Middle frontal gyrus (tissue), 1 donor: ENCODE results near the gene XNDC1N.
A peak's percentile ranks its signal among the peaks of the same experiment; 100 is the strongest.

Experiments
- DNase-seq: peaks from one replicate; pipeline ENCODE4 v3.0.0-alpha.2; 2015; ENCODE audit warnings: low spot score; ENCODE audit errors: extremely low spot score

The XNDC1N gene, protein sequence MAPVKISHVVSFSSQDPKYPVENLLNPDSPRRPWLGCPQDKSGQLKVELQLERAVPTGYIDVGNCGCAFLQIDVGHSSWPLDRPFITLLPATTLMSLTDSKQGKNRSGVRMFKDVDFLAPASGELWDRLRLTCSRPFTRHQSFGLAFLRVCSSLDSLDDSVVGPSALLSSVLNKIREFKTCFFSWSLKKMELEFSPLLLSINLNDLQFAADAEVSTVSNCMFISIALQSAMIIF

DNA sequence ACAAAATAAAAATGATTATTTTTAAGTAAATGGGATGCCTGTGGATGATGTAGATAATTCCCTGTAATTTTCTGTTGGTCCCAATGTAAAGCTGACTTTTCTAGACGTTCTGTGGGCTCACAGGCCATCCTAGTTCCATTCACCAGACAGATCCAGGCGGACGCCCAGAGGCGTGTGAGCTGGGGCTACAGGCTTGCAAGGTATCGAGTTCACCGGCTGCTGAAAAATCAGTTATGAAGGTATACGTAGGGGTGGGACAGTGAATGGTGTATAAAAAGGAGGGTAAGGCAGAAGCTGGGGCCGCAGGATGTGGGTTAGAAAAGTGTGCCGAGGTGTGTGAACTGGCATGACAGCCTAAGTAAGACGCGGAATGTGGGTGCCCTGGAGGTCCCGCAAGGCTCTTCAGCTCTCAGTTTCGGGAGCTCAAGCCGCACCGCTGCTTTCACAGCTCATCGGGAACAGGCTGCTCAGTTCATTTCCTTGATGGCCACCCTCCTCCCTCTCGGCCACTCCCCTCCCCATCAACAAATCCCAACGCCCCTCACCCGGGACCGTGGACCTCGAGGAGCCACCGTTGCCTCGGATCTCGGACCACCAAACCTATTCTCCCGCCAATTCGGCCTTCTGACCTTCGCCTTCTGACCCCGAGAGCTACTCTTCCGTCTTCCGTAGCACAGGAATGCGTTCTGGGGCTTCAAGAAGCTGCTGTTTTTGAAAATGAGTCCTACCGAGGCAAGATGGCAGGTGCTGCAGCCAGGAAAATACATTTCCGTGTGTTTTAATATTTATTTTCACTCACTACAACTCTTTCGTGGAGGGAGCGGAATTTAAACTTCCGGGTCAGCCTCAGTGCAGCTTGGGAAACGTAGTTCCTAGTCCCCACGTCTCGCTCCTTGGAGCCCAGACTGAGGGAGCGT is at the start of gene XNDC1N:
TSS of gene XNDC1N (minus strand) at position 775 of the 917 bp plus-strand sequence. CDS start 5,241 bp downstream, outside the sequence.
- DNase-seq: no peak

DNA sequence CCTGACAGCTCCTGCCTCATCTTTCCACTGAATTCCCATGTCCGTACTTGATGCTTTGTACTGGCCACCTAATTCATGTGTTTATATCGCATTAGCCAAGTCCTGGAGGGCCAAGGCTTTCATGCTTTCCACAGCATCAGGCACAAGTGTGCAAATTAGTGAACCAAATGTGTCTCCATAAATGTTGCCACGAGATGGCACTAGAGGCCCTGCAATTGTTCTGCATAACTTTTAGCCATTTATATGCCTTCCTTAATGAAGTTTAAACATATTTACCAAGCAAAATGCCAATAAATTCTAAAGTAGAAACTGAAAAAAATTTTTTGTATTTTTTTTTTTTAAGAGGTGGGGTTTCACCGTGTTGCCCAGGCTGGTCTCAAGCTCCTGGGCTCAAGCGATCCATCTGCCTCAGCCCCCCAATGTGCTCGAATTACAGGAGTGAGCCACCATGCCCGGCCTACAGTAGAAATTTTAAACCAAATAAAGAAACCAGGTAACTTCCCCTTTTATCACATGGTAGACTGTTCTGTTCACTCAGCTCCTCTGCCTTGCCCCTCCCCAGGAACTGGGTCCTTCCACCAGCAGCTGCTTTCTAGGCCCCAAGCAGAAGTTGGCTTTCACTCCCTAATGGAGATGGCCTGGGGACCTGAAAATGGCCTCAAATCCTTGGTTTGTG is 49.5 kb upstream of the XNDC1N start:
- peak; percentile 64 for DNase-seq

DNA sequence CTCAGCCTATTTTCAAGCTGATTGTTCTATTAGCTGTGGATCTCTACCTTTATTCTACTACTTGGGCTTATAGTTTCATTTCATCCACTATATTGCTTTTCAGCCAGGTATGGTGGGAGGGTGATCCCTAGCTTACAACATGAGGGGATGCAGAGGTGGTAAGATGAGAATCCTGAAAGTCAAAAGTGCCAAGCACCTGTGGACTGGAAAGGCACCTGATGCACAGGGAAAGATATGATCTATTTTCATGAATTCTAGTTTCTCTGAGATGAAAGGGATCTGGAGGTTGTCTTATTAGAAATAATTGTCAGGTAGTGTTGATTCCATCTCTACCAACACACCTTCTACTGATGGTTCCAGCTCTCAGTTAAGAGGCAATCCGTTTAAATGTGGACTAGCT is 48.7 kb upstream of the XNDC1N start:
- no peak for DNase-seq

DNA sequence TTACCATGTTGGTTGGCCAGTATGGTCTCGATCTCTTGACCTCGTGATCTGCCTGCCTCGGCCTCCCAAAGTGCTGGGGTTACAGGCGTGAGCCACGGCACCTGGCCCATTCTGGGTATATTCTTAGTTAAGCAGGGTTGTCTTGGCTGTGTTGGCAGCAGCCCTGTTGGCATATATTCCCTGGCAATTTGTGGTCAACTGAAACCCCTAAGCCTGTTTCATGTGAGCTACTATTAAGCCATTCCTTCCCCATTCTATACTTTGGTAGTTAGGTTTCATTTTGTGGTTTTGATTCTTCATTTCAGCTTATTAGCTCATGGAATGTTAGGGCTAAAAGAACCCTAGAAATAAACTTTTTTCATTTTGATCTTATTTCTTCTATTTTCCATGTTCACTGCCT is 48.2 kb upstream of the XNDC1N start:
- no peak for DNase-seq

DNA sequence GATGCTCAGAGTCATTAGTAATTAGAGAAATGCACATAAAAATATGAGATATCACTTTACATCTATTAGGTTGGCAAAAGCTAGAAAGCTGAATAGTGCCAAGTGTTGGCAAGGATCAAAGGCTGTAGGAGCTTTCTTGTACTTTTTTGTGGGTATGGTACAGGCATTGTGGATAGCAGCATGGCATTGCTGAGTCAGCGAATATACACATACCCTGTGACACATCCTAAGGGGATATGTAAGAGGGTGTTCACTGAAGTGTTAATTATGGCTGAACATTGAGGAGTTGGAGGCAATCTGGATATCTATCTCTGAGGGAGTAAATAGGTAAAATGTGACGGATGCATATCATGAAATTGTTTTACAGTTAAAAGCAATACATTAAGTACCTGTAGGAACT is 43.3 kb upstream of the XNDC1N start:
- no peak for DNase-seq

DNA sequence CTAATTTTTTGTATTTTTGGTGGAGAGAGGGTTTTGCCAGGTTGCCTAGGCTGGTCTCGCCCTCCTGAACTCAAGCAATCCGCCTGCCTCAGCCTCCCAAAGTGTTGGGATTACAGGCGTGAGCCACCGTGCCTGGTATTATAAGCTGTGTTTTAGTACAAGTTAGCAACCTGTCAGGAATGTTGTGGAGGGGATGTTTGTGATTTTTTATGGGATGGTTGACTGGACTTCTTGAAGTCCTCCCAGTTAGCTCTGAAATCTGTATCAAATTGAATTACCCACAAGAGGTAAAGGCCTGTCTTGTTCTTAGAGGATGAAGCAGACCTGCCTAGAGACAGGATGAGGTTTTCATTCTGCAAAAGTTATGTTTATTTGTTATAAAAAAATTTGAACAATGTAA is 36.2 kb upstream of the XNDC1N start:
- no peak for DNase-seq

DNA sequence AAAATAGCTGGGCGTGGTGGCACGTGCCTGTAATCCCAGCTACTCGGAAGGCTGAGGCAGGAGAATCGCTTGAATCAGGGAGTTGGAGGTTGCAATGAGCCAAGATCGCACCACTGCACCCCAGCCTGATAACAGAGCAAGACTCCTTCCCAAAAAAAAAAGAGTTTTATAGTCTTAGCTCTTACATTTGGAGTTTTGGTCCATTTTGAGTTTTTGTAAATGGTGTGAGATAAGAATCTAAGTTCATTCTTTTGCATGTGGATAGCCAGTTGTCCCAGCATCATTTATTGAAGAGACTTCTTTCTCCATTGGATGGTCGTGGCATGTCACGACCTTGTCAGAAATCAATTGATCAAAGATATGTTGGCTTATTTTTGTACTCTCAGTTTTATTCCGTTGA is 35.1 kb upstream of the XNDC1N start:
- DNase-seq: no peak

DNA sequence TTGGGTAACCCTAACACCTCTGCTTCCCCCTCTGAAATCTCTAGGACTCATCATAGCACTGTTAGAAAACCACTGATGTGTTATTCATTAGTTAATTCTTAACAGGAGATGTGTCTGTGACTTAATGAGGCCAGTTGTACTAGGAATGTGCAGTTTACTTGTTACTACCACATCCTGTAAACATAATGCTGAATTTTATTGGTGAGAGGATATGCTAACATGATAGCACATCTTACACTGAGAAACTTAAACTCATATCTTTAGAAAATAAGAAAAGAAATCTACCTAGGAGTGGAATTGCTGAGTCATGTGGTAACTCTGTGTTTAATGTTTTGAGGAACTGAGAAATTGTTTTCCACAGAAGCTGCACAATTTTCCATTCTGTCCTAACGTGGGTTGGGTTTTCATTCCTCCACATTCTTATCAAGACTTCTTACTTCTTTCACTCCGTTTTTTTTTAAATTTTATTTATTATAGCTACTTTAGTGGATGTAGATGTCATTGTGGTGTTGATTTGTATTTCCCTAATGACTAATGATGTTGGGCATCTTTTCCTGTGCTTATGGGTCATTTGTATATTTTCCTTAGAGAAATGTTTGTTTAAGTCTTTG is 34.1 kb upstream of the XNDC1N start:
- no peak for DNase-seq

DNA sequence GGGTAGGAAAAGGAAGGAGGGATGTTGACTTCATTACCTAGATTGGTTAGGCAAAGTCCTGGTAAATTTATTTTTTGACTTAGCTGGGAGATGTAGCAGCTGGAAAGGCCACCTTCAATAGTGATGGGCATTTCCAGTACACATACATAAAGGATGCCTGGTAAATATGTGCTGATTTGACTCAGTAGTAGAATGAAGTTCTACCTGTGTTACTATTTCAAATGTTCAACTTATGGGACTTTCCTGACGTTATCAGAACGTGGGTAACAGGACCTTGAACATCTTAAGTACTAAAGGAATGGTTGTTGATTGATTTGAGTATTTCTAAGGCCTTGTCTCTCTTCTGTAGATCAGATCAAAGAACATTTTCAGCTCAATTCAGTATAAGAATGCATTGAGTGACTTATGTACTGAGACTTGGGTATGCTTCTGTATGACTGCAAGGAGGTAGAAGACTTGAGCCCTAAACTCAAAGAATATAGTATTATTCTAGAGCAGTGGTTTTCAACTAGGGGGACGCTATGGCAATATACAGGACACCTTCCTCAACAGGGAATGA is 27.6 kb upstream of the XNDC1N start:
- no peak for DNase-seq

DNA sequence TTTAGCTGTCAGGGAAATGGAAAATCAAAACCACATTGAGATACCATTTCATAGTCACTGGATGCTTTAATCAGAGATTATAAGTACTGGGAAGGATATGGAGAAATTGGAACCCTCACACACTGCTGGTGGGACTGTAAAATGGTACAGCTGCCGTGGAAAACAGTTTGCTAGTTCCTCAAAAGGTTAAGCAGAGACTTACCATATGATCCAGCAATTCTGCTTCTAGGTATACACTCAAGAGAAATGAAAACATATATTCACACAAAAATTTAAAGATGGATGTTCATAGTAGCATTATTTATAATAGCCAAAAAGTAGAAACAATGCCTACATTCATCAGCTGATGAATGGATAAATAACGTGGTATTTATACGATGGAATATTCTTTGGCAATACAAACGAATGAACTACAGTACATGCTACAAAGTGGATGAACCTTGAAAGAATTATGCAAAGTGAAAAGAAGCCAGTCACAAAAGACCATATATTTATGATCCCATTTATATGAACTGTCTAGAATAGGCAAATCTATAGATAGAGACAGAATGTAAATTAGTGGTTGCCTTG is 23.4 kb upstream of the XNDC1N start:
- DNase-seq: no peak

DNA sequence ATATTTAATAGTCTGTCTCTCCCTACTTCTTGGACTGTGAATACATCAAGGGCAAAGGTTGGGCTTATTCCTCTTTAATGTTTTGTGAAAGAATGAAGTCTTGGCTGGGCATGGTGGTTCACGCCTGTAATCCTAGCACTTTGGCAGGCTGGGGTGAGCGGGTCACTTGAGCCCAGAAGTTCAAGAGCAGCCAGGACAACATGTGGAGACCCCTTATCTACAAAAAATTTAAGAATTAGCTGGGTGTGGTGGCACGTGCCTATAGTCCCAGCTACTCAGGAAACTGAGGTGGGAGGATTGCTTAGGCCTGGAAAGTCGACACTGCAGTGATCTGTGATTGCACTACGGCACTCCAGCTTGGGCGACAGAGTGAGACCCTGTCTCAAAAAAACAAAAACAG is 20.6 kb upstream of the XNDC1N start:
- DNase-seq: no peak

DNA sequence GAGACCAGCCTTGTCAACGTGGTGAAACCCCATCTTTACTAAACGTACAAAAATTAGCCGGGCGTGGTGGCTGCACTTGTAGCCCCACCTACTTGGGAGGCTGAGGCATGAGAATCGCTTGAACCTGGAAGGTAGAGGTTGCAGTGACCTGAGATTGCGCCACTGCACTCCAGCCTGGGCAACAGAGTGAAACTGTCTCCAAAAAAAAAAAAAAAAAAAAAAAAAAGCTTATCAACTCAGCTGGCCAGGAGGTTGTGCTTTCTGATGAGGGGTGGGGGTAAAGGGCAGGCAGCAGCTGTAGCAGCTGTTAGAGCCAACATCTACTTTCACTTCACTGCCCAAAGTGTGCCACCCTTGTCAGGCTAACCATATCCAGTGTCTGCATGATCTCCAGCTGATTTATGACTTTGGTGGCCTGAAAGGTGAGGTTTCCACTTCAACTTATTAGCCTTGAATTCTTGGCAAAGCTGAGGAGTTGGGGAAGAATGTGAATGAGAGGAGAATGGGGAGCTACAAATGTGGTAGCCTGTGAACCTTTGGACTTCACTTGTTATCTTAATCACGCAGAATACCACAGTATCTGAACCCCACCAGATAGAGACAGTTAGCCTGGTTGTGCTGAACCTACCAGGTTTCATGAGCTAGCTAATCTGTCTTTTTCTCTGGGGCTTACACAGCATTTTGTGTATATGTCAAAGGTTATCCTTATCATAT is 20.1 kb upstream of the XNDC1N start:
- no peak for DNase-seq

DNA sequence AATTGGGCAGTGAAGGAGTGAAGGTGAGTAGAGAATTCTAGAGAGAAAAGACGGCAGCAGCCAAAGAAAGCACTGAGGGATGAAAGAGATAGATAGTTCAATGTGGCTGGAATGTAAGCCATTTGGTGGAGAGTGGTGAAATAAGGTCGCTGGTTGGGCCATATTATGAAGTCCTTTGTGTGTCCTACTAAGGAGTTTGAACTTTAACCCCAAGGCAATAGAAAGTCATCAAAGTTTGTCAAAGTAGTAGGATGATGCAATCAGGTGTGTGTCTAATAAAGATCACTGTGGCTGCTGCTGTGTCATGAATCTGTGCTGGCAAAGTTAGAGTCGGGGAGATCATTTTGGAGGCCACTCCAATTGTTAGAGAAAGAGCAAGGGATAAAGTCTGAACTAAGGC is 19.1 kb upstream of the XNDC1N start:
- DNase-seq: no peak

DNA sequence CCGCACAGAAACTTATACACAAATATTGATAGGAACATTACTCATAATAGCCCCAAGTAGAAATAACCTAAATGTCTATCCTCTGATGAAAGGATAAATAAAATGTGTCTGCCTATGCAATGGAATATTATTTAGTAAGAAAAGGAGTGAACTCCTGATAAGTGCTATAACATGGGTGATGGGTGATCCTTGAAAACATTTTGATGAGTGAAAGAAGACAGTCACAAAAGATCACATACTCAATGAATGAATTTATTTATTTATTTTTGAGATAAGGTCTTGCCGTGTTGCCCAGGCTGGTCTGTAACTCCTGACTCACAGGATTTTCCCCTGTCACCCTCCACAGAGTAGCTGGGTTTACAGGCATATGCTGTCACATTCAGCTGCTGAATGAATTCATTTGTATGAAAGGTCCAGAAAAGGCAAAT is 17.8 kb upstream of the XNDC1N start:
- DNase-seq: no peak

DNA sequence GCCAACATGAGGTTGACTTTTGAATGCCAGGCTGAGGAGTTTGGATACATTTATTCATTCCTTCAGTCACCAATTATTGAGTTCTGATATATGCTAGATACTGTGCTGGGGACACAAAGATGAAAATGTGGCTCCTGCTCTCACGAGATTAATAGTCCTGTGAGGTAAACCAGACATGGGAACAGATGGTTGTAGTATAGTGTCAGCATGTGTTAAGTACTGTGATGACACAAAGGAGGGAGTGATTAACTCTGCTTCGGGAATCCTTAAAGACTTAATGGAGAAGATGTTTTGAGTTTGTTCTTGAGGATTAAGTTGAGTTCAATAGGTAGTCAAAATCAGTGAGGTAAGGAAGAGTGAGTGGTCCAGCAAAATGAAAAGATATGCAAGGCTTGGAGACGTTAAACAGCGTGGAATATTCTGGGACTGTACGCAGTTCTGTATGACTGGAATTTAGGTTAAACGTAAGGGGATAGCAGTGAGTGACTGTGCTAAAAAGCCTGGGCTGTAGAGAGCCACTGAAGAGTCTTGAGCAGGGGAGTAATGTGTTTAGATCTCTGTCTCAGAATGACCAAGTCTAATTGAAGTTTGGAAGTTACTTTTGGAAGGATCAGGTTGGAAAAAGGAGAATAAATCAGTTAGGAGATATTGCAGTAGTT is 12.3 kb upstream of the XNDC1N start:
- DNase-seq: no peak

DNA sequence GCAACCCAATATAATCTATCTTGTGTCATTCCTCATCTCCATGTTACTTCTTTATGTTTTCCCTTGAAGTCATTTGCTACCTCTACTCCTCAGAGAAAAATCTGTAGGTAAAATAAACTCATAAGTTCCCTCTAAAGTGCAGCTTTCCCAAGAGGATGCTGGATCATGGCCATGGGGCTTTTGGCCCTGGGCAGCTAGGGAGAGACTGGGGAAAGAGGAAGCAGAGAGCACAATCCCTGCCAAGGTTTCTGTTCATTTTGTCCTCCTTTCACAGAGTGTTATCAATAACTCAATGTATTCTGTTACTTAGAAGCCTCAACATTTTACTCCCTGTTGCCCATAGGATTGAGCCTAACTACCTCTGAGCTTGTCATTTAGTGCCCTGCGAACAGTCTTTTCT is 9.4 kb upstream of the XNDC1N start:
- DNase-seq: no peak

DNA sequence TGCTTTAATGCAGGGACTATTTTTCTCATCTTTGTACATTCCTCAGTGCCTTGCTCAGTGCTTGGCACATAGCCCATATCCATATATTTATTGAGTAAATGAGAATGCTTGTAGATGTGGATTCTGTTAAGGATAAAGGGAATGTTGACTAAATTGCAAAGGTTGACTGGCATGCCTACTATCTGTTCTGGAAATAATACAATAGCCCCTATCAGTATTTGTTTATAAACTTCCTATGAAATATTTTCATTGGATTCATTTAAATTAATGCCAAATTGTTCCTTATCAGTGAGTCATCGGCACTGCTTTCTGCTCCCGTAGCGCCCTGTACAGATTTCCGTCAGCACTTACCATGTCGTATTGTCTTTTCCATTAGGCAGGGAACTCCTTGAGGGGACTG is 8.4 kb upstream of the XNDC1N start:
- no peak for DNase-seq

DNA sequence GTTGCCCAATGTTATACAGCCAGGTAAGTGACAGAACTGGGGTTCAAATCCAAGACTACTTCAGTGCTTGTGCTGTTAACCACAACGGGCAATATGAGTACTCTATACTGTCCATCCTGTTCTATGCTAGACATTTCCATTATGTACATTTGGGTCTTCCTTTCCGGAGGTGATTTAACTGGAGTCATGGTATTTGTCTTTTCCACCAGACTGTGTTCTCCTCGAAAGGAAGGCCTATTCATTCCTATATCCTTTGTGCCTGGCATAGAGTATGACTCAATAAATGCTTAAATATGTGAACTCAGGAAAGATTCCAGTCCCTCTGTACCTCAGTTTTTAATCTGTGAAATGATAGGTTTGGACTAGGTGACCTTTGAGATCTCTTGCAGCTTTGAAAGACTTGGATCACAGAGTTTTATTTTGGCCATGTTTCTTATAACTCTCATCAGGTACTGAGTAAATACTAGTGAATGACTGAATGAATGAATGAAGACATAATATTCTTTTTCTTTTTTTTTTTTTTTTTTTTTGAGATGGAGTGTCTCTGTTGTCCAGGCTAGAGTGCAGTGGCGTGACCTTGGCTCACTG is 7.0 kb upstream of the XNDC1N start:
- DNase-seq: no peak

DNA sequence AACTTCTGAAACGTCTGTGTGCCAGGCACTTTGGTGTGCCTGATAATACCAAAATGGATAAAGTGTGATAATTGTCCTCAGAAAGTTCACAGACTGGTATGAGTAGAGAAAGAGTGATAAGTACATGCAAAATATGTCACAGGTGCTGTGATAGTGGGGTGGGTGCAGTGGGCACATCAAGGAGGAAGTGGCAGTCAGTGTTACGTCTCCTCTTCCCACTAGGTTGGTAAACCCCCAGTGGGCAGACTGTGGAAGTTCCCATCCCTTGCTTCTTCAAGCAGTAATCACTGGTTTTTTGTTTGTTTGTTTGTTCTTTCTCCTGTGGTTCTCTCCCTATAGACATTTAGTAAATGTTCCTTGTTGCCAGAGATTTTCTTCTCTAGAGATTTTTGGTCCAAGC is 5.8 kb upstream of the XNDC1N start:
- DNase-seq: no peak
